ENCODE results near the gene EIF4E2.

The EIF4E2 gene

GRCh38 chr2:232543928-232544631 is 6.4 kb upstream of the EIF4E2 start:
- Histone ChIP-seq H3K9ac (no peak overlapping the region), H4K20me1 (ENCODE audit: insufficient read depth) (no peaks in the 10 kb centered on the region), H3K4me3 (IDR thresholded peaks at IDR 0.05; ENCODE audit: insufficient read depth, low read depth, low read length) (no peak overlapping the region), H3K27ac (no peak overlapping the region), H3K4me1 (ENCODE audit: low read depth, poor library complexity, severe bottlenecking) (no peaks in the 10 kb centered on the region), H3K79me2 (ENCODE audit: insufficient read depth, low read depth) (peaks cover 19% of the 10 kb centered on the region), H2AFZ (ENCODE audit: low read depth) (no peak overlapping the region), H3K36me3 (ENCODE audit: insufficient read depth) (no peaks in the 10 kb centered on the region), H3K4me2 (no peak overlapping the region), H3K27me3 (ENCODE audit: insufficient read depth, low read depth) (peaks cover 2% of the 10 kb centered on the region; the same call in 1 of the 2 replicates)
- TF ChIP-seq CTCF (conservative IDR thresholded peaks at IDR 0.05; ENCODE audit: low read depth, low read length) = no peak

GRCh38 chr2:232544674-232545073 is 5.8 kb upstream of the EIF4E2 start:
- Histone ChIP-seq H3K36me3 (ENCODE audit: insufficient read depth) (no peaks in the 10 kb centered on the region), H4K20me1 (ENCODE audit: insufficient read depth) (no peaks in the 10 kb centered on the region), H3K27ac (no peak overlapping the region), H3K27me3 (ENCODE audit: insufficient read depth, low read depth) (no peaks in the 10 kb centered on the region; the same call in 1 of the 2 replicates), H3K4me3 (IDR thresholded peaks at IDR 0.05; ENCODE audit: insufficient read depth, low read depth, low read length) (no peak overlapping the region), H3K4me1 (ENCODE audit: low read depth, poor library complexity, severe bottlenecking) (no peaks in the 10 kb centered on the region), H3K9ac (no peak overlapping the region), H3K4me2 (no peak overlapping the region), H3K79me2 (ENCODE audit: insufficient read depth, low read depth) (peaks cover 25% of the 10 kb centered on the region), H2AFZ (ENCODE audit: low read depth) (no peak overlapping the region)
- no peak for TF ChIP-seq CTCF (conservative IDR thresholded peaks at IDR 0.05; ENCODE audit: low read depth, low read length)

GRCh38 chr2:232545511-232546375 is 4.7 kb upstream of the EIF4E2 start:
- H4K20me1 ChIP-seq (ENCODE audit: insufficient read depth) = no peaks in the 10 kb centered on the region
- H3K79me2 ChIP-seq (ENCODE audit: insufficient read depth, low read depth) = peaks cover 28% of the 10 kb centered on the region
- no peaks in the 10 kb centered on the region for H3K36me3 ChIP-seq (ENCODE audit: insufficient read depth)
- H3K27me3 ChIP-seq (ENCODE audit: insufficient read depth, low read depth) = no peaks in the 10 kb centered on the region
- H2AFZ ChIP-seq (ENCODE audit: low read depth) = no peak overlapping the region
- H3K4me1 ChIP-seq (ENCODE audit: low read depth, poor library complexity, severe bottlenecking) = no peaks in the 10 kb centered on the region
- H3K27ac ChIP-seq = no peak overlapping the region
- no peak overlapping the region for H3K9ac ChIP-seq
- H3K4me3 ChIP-seq (IDR thresholded peaks at IDR 0.05; ENCODE audit: insufficient read depth, low read depth, low read length) = no peak overlapping the region
- TF ChIP-seq CTCF (conservative IDR thresholded peaks at IDR 0.05; ENCODE audit: low read depth, low read length) = no peak
- no peak overlapping the region for H3K4me2 ChIP-seq

- Histone ChIP-seq H2AFZ (ENCODE audit: low read depth) (no peak overlapping the region), H3K4me3 (IDR thresholded peaks at IDR 0.05; ENCODE audit: insufficient read depth, low read depth, low read length) (no peak overlapping the region), H3K79me2 (ENCODE audit: insufficient read depth, low read depth) (peaks cover 49% of the 10 kb centered on the region), H3K27ac (no peak overlapping the region), H3K27me3 (ENCODE audit: insufficient read depth, low read depth) (no peaks in the 10 kb centered on the region), H3K4me1 (ENCODE audit: low read depth, poor library complexity, severe bottlenecking) (no peaks in the 10 kb centered on the region), H3K36me3 (ENCODE audit: insufficient read depth) (no peaks in the 10 kb centered on the region), H3K9ac (no peak overlapping the region), H3K4me2 (no peak overlapping the region), H4K20me1 (ENCODE audit: insufficient read depth) (no peaks in the 10 kb centered on the region)
- TF ChIP-seq CTCF (conservative IDR thresholded peaks at IDR 0.05; ENCODE audit: low read depth, low read length) = no peak
Observed at GRCh38 chr2:232547991-232548390, 2.5 kb upstream of the EIF4E2 start.

Data from KMS-11 (cell line).